Measurements from ENCODE around the gene C11orf86. TPM values are rescaled to one million over a fixed set of nuclear protein-coding genes. Genes with fewer than 3 reads are reported as not detected.

Gene C11orf86
- total and polyA plus RNA-seq, 10 of the 15 experiments (the other 5 are each of a cell fraction or from before 2014, with no cell fraction given): not detected

DNA sequence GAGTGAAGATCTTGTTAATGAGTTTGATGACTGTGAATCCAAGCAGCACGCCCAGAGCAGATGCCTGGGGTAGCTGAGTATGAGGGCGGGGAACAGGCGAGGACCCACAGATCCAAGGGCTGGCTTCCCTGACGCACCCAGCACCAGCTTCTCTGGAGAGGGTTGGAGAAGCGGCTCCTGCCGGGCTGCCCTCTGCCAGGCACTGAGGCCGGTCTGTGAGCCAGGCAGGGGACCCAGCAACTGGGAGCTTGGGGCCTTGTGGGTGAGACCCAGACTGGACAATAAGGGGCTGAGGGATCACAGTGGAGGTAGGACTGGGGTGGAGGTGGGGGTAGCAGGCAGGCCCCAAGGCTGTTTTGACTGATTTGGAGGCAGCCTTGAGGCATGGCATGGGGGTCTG, 39.2 kb downstream of the C11orf86 start:
- no peak for DNase-seq (ENCODE audit: low read depth, low spot score)
- 82% methylated on average over 7 of the region's 7 CpGs for WGBS (ENCODE audit: insufficient coverage, insufficient replicate concordance, low lambda C conversion rate, missing lambda C conversion rate)
- Histone ChIP-seq H3K79me2 (ENCODE audit: control insufficient read depth, insufficient read depth, low read length) (no peaks in the 10 kb centered on the region), H3K9me3 (replicated peaks; ENCODE audit: control insufficient read depth, insufficient read depth, low read length) (no peaks in the 10 kb centered on the region; the same call in 2 of the 3 replicates), H3K4me1 (ENCODE audit: control insufficient read depth, insufficient read depth, low read length) (no peaks in the 10 kb centered on the region), H3K4me3 (no peak overlapping the region), H2AFZ (ENCODE audit: control insufficient read depth, low read depth, low read length) (no peak overlapping the region), H3K27me3 (replicated peaks in 1 of 2; ENCODE audit: control insufficient read depth in 2 of 2, insufficient read depth in 2 of 2, low read length in 1 of 2) (peaks cover 0 to 2% of the 10 kb centered on the region in 2 experiments; a peak in 2 of 4 replicates), H4K20me1 (ENCODE audit: control insufficient read depth, insufficient read depth) (no peaks in the 10 kb centered on the region), H3K27ac (ENCODE audit: control insufficient read depth, insufficient read depth) (no peak overlapping the region), H3K36me3 (ENCODE audit: control insufficient read depth in 2 of 2, insufficient read depth in 2 of 2, low read length in 1 of 2) (no peaks in the 10 kb centered on the region), H3K4me2 (ENCODE audit: control insufficient read depth, insufficient read depth) (no peak overlapping the region), H3K9ac (ENCODE audit: control insufficient read depth, insufficient read depth, low read length) (no peak overlapping the region)
- in situ Hi-C loops (cut with MboI): no loop called here
- ChIA-PET POLR2A (no interaction called here), RAD21 (ENCODE audit: unreplicated experiment) (no interaction called here), SMC1A (ENCODE audit: uncharacterized antibody, unreplicated experiment) (no interaction called here), CTCF (no interaction called here)
- FAIRE-seq: no peak
- BruUV-seq (replicated peaks): no TSS peak
- intact Hi-C loops (cut with micrococcal nuclease; ENCODE audit: unreplicated experiment): no loop called here
- no peak for ATAC-seq
- TF ChIP-seq, protein P1, sequence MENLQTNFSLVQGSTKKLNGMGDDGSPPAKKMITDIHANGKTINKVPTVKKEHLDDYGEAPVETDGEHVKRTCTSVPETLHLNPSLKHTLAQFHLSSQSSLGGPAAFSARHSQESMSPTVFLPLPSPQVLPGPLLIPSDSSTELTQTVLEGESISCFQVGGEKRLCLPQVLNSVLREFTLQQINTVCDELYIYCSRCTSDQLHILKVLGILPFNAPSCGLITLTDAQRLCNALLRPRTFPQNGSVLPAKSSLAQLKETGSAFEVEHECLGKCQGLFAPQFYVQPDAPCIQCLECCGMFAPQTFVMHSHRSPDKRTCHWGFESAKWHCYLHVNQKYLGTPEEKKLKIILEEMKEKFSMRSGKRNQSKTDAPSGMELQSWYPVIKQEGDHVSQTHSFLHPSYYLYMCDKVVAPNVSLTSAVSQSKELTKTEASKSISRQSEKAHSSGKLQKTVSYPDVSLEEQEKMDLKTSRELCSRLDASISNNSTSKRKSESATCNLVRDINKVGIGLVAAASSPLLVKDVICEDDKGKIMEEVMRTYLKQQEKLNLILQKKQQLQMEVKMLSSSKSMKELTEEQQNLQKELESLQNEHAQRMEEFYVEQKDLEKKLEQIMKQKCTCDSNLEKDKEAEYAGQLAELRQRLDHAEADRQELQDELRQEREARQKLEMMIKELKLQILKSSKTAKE (IDR thresholded peaks at IDR 0.05; ENCODE audit: low read depth, poor library complexity, severe bottlenecking): no peak
- no peak for TF ChIP-seq POLR2AphosphoS2 (IDR thresholded peaks at IDR 0.05; ENCODE audit: low read depth, low read length)
- TF ChIP-seq, protein P2, sequence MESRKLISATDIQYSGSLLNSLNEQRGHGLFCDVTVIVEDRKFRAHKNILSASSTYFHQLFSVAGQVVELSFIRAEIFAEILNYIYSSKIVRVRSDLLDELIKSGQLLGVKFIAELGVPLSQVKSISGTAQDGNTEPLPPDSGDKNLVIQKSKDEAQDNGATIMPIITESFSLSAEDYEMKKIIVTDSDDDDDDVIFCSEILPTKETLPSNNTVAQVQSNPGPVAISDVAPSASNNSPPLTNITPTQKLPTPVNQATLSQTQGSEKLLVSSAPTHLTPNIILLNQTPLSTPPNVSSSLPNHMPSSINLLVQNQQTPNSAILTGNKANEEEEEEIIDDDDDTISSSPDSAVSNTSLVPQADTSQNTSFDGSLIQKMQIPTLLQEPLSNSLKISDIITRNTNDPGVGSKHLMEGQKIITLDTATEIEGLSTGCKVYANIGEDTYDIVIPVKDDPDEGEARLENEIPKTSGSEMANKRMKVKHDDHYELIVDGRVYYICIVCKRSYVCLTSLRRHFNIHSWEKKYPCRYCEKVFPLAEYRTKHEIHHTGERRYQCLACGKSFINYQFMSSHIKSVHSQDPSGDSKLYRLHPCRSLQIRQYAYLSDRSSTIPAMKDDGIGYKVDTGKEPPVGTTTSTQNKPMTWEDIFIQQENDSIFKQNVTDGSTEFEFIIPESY (IDR thresholded peaks at IDR 0.05): no peak
- TF ChIP-seq, protein P3, sequence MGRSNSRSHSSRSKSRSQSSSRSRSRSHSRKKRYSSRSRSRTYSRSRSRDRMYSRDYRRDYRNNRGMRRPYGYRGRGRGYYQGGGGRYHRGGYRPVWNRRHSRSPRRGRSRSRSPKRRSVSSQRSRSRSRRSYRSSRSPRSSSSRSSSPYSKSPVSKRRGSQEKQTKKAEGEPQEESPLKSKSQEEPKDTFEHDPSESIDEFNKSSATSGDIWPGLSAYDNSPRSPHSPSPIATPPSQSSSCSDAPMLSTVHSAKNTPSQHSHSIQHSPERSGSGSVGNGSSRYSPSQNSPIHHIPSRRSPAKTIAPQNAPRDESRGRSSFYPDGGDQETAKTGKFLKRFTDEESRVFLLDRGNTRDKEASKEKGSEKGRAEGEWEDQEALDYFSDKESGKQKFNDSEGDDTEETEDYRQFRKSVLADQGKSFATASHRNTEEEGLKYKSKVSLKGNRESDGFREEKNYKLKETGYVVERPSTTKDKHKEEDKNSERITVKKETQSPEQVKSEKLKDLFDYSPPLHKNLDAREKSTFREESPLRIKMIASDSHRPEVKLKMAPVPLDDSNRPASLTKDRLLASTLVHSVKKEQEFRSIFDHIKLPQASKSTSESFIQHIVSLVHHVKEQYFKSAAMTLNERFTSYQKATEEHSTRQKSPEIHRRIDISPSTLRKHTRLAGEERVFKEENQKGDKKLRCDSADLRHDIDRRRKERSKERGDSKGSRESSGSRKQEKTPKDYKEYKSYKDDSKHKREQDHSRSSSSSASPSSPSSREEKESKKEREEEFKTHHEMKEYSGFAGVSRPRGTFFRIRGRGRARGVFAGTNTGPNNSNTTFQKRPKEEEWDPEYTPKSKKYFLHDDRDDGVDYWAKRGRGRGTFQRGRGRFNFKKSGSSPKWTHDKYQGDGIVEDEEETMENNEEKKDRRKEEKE (IDR thresholded peaks at IDR 0.05): no peak
- TF ChIP-seq, protein P4, sequence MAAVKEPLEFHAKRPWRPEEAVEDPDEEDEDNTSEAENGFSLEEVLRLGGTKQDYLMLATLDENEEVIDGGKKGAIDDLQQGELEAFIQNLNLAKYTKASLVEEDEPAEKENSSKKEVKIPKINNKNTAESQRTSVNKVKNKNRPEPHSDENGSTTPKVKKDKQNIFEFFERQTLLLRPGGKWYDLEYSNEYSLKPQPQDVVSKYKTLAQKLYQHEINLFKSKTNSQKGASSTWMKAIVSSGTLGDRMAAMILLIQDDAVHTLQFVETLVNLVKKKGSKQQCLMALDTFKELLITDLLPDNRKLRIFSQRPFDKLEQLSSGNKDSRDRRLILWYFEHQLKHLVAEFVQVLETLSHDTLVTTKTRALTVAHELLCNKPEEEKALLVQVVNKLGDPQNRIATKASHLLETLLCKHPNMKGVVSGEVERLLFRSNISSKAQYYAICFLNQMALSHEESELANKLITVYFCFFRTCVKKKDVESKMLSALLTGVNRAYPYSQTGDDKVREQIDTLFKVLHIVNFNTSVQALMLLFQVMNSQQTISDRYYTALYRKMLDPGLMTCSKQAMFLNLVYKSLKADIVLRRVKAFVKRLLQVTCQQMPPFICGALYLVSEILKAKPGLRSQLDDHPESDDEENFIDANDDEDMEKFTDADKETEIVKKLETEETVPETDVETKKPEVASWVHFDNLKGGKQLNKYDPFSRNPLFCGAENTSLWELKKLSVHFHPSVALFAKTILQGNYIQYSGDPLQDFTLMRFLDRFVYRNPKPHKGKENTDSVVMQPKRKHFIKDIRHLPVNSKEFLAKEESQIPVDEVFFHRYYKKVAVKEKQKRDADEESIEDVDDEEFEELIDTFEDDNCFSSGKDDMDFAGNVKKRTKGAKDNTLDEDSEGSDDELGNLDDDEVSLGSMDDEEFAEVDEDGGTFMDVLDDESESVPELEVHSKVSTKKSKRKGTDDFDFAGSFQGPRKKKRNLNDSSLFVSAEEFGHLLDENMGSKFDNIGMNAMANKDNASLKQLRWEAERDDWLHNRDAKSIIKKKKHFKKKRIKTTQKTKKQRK (IDR thresholded peaks at IDR 0.05; ENCODE audit: low read depth, low read length): no peak
- no peak for TF ChIP-seq RB1 (IDR thresholded peaks at IDR 0.05; ENCODE audit: borderline replicate concordance)
- no peak for TF ChIP-seq MEF2A (IDR thresholded peaks at IDR 0.05; ENCODE audit: insufficient read depth, low read depth, low read length)
- TF ChIP-seq, protein P5, sequence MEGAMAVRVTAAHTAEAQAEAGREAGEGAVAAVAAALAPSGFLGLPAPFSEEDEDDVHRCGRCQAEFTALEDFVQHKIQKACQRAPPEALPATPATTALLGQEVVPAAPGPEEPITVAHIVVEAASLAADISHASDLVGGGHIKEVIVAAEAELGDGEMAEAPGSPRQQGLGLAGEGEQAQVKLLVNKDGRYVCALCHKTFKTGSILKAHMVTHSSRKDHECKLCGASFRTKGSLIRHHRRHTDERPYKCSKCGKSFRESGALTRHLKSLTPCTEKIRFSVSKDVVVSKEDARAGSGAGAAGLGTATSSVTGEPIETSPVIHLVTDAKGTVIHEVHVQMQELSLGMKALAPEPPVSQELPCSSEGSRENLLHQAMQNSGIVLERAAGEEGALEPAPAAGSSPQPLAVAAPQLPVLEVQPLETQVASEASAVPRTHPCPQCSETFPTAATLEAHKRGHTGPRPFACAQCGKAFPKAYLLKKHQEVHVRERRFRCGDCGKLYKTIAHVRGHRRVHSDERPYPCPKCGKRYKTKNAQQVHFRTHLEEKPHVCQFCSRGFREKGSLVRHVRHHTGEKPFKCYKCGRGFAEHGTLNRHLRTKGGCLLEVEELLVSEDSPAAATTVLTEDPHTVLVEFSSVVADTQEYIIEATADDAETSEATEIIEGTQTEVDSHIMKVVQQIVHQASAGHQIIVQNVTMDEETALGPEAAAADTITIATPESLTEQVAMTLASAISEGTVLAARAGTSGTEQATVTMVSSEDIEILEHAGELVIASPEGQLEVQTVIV (IDR thresholded peaks at IDR 0.05; ENCODE audit: borderline replicate concordance, partially characterized antibody): no peak
- TF ChIP-seq EGR1 (IDR thresholded peaks at IDR 0.05; ENCODE audit: borderline replicate concordance in 1 of 2, low read depth in 2 of 2, low read length in 2 of 2): no peak
- no peak for TF ChIP-seq NFIC (IDR thresholded peaks at IDR 0.05; ENCODE audit: low read depth, low read length)
